KMS-11 (cell line): ENCODE measurements around the gene PLA2G2C.

ENCODE experiments used
- H2AFZ ChIP-seq: fragments of 200-600 bp; sonication (generic); 2 replicates; pipeline ENCODE4 v1.6.1; 2016; ENCODE audit warnings: antibody characterized with exemption, mixed run types, low read depth
- H3K27ac ChIP-seq: fragments of 200-600 bp; sonication (generic); 2 replicates; pipeline ENCODE4 v1.6.1; 2016; ENCODE audit warnings: mild to moderate bottlenecking, mixed run types
- H3K27me3 ChIP-seq: fragments of 200-600 bp; sonication (generic); 2 replicates; pipeline ENCODE4 v1.6.1; 2017; ENCODE audit warnings: mild to moderate bottlenecking, low read depth, mixed run types, moderate library complexity; ENCODE audit not compliant: insufficient read depth
- H3K36me3 ChIP-seq: fragments of 200-600 bp; sonication (generic); 2 replicates; pipeline ENCODE4 v1.6.1; 2017; ENCODE audit warnings: mild to moderate bottlenecking, mixed run types; ENCODE audit not compliant: insufficient read depth
- H3K4me1 ChIP-seq: fragments of 200-600 bp; sonication (generic); 2 replicates; pipeline ENCODE4 v1.6.1; 2016; ENCODE audit warnings: mild to moderate bottlenecking, low read depth, mixed run types; ENCODE audit not compliant: poor library complexity, severe bottlenecking
- H3K4me2 ChIP-seq: fragments of 200-600 bp; sonication (generic); 2 replicates; pipeline ENCODE4 v1.7.0; 2016; ENCODE audit warnings: mild to moderate bottlenecking, mixed run types
- H3K4me3 ChIP-seq: fragments of 200-600 bp; sonication (generic); IDR thresholded peaks from 2 replicates; pipeline ENCODE4 v1.6.1; 2017; ENCODE audit warnings: low read depth, low read length, mixed read lengths; ENCODE audit not compliant: insufficient read depth
- H3K79me2 ChIP-seq: fragments of 200-600 bp; sonication (generic); 2 replicates; pipeline ENCODE4 v1.6.1; 2016; ENCODE audit warnings: low read depth, mixed run types; ENCODE audit not compliant: insufficient read depth
- H3K9ac ChIP-seq: fragments of 200-600 bp; sonication (generic); 2 replicates; pipeline ENCODE4 v1.6.1; 2016; ENCODE audit warnings: mild to moderate bottlenecking, mixed run types
- H4K20me1 ChIP-seq: fragments of 200-600 bp; sonication (generic); 2 replicates; pipeline ENCODE4 v1.6.1; 2016; ENCODE audit warnings: mild to moderate bottlenecking, mixed run types; ENCODE audit not compliant: insufficient read depth
- TF ChIP-seq, protein P1 (sequence below): fragments of 200-600 bp; sonication (generic); conservative IDR thresholded peaks from 2 replicates; pipeline ENCODE4 v1.6.1; 2017; ENCODE audit warnings: low read depth, mild to moderate bottlenecking, antibody characterized with exemption, low read length, moderate library complexity, mixed read lengths

The PLA2G2C gene

DNA sequence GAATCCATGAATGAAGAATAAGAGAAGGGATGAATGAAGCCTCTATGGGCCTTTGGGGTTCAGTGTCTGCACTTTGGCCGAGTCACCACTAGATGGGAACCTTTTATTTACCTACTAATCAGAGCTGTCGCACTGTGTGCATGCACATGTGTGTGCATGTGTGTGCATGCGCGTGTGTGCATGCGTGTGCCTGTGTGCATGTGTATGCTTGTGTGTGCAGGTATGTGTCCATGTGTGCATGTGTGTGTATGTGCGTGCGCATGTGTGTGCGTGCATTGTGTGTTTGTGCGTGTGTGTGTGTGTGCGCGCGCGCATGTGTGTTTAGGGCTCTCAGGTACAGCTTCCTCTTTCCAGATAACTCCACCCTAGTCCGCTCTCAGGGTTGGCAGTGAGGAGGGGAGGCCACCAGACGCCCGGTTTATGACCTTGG is 20.8 kb downstream of the PLA2G2C start:
- Histone ChIP-seq H3K79me2 (no peaks in the 10 kb centered on the region), H3K4me1 (no peaks in the 10 kb centered on the region), H3K4me2 (no peak overlapping the region), H2AFZ (no peak overlapping the region), H3K27me3 (peaks cover 13% of the 10 kb centered on the region), H3K9ac (no peak overlapping the region), H4K20me1 (no peaks in the 10 kb centered on the region), H3K27ac (no peak overlapping the region), H3K4me3 (no peak overlapping the region), H3K36me3 (no peaks in the 10 kb centered on the region)
- TF ChIP-seq, protein P1, sequence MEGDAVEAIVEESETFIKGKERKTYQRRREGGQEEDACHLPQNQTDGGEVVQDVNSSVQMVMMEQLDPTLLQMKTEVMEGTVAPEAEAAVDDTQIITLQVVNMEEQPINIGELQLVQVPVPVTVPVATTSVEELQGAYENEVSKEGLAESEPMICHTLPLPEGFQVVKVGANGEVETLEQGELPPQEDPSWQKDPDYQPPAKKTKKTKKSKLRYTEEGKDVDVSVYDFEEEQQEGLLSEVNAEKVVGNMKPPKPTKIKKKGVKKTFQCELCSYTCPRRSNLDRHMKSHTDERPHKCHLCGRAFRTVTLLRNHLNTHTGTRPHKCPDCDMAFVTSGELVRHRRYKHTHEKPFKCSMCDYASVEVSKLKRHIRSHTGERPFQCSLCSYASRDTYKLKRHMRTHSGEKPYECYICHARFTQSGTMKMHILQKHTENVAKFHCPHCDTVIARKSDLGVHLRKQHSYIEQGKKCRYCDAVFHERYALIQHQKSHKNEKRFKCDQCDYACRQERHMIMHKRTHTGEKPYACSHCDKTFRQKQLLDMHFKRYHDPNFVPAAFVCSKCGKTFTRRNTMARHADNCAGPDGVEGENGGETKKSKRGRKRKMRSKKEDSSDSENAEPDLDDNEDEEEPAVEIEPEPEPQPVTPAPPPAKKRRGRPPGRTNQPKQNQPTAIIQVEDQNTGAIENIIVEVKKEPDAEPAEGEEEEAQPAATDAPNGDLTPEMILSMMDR = peak; percentile 32

DNA sequence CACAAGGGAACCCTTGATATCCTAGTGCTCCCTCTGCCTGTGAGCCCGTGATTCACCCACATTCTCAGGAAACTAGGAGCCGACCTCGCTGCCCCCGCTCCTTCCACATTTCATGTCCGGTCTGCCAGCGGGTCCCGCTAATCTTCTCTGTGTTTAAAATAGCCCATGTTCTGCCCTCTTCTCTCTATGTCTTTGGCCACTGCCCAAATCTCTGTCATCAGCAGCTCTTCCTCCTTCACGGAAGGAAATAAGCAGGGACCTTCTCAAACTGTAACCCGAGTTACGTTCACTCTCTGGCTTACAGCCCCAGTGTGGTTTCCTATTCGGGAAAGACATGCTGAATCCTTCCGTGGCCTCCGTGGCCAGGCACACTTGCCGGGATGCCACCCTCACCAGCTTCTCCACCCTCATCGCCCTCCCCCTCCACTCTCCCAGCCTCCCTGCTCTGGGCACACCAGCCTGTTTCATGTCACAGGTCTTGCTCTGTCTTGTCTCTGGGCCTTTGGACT is 21.6 kb downstream of the PLA2G2C start:
- Histone ChIP-seq H3K79me2 (no peaks in the 10 kb centered on the region), H3K27me3 (peaks cover 13% of the 10 kb centered on the region), H3K4me1 (no peaks in the 10 kb centered on the region), H3K36me3 (no peaks in the 10 kb centered on the region), H4K20me1 (no peaks in the 10 kb centered on the region), H3K4me2 (no peak overlapping the region), H3K27ac (no peak overlapping the region), H3K4me3 (no peak overlapping the region), H3K9ac (no peak overlapping the region), H2AFZ (no peak overlapping the region)
- TF ChIP-seq, protein P1 = no peak

DNA sequence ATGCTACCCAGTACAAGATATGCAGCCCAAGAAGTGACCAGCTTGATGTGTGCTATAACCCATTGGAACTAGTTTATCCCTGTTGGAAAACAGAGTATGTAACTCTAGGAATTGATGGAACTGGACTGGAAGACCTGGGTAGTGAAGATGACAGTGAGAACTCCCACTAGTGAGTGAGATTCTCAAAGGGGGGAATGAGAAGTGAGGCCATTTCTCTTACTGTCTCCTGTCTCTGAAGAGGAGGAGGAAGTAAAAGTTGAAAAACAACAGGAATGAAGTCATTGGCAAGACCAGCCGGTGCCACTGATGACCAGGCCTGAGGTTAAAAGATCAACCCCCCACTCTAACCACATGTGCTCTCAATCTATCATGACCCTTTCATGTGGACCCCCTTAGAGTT is 26.3 kb downstream of the PLA2G2C start:
- Histone ChIP-seq H3K4me3 (no peak overlapping the region), H3K36me3 (no peaks in the 10 kb centered on the region), H2AFZ (no peak overlapping the region), H3K9ac (no peak overlapping the region), H3K27me3 (peaks cover 3% of the 10 kb centered on the region; the same call in 1 of the 2 replicates), H3K4me1 (no peaks in the 10 kb centered on the region), H4K20me1 (no peaks in the 10 kb centered on the region), H3K27ac (no peak overlapping the region), H3K4me2 (no peak overlapping the region), H3K79me2 (no peaks in the 10 kb centered on the region)
- TF ChIP-seq, protein P1 = no peak

DNA sequence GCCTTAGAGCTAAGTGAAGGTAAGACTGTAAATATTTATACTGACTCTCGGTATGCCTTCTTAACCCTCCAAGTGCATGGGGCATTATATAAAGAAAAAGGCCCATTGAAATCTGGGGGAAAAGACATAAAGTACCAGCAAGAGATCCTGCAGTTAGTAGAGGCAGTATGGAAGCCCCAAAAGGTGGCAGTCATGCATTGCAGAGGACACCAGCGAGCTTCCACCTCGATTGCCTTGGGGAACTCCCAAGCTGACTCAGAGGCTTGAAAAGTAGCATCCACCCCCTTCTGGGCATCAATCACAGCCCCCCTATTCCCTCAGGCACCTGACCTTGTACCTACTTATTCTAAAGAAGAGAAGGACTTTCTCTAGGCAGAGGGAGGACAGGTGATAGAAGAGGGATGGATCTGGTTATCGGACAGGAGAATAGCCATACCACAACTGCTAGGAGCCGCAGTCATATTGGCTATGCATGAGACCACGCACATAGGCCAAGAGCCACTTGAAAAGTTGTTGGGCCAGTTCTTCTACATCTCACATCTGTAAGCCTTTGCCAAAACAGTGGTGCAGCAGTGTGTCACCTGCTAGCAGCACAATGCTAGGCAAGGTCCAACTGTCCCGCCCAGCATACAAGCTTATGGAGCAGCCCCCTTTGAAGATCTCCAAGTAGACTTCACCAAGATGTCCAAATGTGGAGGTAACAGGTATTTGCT is 27.8 kb downstream of the PLA2G2C start:
- Histone ChIP-seq H3K4me3 (no peak overlapping the region), H3K27ac (no peak overlapping the region), H4K20me1 (no peaks in the 10 kb centered on the region), H3K36me3 (no peaks in the 10 kb centered on the region), H3K79me2 (no peaks in the 10 kb centered on the region), H3K9ac (no peak overlapping the region), H3K4me2 (no peak overlapping the region), H2AFZ (no peak overlapping the region), H3K27me3 (peaks cover 2% of the 10 kb centered on the region; the same call in 1 of the 2 replicates), H3K4me1 (no peaks in the 10 kb centered on the region)
- TF ChIP-seq, protein P1 = no peak
